ENCODE results near the gene MCF2L.

GRCh38 chr13:113035213-113035800 lies 66.3 kb downstream of the MCF2L start:
- TF ChIP-seq CTCF (conservative IDR thresholded peaks at IDR 0.05; ENCODE audit: low read depth, low read length) = no peak
- TF ChIP-seq EZH2 (IDR thresholded peaks at IDR 0.05; ENCODE audit: borderline replicate concordance, low read depth, low read length, poor library complexity, severe bottlenecking) = no peak
